HG03280 (cell line): ENCODE data around the gene TMED7.
"Not testable (repeated sequence)": the region's sequence is repeated elsewhere in the genome, so short reads cannot be mapped to it uniquely, and the experiment has no call there.

Experiments
- ATAC-seq: cut with Tn5 transposase; IDR thresholded peaks from one replicate; pipeline ENCODE4 v1.9.1; 2021; ENCODE audit warnings: mild to moderate bottlenecking, moderate library complexity; ENCODE audit not compliant: unreplicated experiment

The TMED7 gene

DNA sequence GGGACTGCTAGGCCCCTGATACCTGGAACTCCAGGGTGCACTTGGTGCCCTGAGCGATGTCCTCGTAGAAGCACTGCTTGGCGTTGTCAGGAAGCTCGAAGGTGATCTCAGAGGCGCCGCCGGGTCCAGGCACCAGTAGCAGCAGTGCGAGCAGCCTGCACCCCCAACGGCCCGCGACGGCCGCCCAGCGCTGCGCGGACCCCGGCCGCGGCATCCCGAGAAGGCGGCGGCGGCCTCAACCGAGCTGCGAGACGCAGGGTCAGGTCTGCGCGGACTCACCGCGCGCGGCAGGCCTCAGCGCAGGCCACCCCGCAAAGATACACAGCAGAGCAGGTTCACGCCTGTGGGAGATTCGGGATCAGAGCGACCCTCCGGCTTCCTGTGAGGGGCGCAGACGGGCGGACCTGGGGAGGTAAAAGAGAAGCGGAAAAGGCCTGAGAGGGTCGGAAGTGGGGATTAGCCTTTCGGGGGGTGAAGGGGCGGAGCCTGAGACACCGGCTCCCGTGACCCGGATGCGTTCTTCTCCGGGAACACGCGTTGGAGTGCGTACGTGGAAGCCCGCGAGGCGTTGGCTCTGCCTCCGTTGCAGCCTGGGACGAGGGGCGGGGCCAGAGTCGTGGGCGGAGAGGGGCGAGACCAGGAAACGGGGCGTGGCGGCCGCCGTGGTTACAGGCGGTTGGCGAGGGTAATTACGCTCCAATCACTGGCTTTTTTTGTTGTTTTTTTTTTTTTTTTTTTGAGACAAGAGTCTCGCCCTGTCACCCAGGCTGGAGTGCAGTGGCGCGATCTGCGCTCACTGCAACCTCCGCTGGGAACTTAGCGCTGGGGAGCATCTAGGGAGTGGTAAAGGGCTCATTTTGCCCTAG, at the start of gene TMED7:
TSS of gene TMED7 (minus strand) at position 458 of the 866 bp plus-strand sequence. CDS start at position 214, 244 bp downstream.
- peak; percentile 90 for ATAC-seq

DNA sequence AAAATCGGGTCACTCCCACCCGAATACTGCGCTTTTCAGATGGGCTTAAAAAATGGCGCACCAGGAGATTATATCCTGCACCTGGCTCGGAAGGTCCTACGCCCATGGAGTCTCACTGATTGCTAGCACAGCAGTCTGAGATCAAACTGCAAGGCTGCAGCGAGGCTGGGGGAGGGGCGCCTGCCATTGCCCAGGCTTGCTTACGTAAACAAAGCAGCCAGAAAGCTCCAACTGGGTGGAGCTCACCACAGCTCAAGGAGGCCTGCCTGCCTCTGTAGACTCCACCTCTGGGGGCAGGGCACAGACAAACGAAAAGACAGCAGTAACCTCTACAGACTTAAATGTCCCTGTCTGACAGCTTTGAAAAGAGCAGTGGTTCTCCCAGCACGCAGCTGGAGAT, 48.9 kb upstream of the TMED7 start:
- ATAC-seq: not testable (repeated sequence)

DNA sequence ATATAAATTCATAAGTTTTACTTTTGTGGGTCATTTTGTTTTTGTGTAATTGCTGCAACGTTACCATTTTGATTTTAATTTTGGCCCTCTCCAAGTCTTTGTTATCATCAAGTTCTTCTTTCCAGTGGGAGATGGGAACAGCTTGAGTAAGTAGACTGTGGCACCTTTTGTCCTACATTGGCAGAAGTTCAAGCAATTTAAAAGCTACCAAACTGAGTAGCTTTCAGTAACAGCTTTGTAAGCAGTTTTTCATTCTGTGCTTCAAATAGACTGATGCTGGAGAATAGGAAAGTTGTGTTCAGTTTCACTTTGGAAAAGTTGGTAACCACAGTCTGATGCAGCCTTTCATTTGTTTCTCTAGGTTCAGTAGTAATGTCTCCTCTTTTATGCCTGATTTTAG, 47.8 kb upstream of the TMED7 start:
- ATAC-seq: no peak

DNA sequence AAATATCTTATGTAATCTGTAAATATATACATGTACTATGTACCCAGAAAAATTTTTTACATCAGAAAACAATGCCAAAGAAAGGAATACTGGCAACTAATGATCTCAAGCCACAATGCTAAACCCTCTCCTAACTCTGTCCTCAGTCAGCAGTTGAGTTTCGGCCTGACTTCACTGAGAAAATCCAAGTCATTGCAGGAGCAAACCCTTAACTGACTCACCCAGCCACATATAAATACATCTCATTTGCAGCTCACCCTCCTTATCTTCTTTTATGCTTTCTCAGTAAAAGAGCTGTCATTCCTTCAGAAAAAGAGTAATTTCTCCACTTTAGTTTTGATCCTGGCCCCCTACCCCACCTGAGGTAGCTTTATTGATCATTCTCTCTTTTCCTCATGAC, 46.1 kb upstream of the TMED7 start:
- ATAC-seq: no peak

DNA sequence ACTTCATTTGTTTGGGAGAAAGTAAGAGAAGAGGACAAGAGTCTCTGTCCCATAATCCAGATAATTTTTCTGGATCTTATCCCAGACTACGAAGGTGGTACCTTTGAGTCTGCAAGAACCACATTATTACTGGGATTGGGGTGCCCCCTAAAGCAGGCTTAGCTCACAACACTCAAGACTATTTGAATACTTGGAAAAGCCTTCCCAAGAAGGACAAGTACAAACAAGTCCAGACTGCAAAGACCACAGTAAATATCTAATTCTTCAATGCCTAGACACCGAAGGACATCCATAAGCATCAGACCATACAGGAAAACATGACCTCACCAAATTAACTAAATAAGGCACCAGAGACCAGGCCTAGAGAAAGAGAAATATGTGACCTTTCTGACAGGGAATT, 40.2 kb upstream of the TMED7 start:
- no peak for ATAC-seq

DNA sequence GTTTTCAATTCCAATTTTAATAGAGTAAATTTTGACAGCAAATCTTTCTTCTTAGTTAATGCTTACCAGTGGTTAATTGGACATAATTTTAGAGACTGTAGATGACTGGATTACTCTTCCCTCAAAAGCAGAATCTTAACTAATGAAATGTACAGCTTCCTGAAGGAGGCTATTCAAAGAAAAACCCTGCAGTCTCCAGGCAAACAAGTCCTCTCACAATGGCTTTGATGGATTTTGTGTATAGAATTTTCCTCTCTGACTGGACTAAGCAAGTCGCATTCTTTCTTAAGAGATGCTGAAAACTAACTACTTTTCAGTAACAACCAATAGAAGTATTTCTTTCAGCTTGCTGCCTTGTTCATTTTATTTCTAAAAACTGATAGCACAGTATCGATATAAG, 35.7 kb upstream of the TMED7 start:
- ATAC-seq: no peak

DNA sequence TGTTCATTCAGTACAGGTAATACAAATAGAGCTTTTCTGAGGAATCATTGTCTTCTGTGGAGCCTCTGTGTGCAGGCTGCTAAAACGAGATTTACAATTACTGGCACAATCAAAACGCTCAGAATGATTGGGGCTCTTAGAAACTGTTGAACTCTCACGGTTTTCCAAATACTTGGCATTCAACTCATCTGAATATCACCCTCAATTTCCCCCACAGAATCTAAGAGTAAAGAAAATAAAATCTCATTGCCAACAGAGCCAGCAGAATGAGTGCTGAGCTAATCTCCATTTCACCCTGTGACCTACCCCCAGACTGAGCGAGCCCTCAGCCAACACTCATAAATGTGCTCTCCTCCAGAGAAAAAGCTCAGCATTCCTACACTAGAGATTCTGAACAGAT, 35.3 kb upstream of the TMED7 start:
- ATAC-seq: no peak

DNA sequence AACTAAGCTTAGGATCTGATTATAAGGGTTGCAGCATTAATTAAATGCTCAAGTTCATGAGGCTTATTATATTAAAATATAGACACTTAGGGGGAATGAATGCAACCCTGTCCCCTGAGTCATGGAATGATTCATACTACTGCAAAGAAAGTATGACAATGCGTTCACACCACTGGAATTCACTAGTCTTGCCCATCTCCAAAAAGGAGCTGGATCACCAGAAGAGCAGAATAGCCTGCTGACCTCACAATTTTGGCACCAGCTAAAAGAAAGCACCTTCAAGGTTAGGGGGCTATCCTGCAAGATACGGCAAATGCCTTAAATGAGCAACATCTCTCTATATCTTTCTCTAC, 32.0 kb upstream of the TMED7 start:
- ATAC-seq: no peak

DNA sequence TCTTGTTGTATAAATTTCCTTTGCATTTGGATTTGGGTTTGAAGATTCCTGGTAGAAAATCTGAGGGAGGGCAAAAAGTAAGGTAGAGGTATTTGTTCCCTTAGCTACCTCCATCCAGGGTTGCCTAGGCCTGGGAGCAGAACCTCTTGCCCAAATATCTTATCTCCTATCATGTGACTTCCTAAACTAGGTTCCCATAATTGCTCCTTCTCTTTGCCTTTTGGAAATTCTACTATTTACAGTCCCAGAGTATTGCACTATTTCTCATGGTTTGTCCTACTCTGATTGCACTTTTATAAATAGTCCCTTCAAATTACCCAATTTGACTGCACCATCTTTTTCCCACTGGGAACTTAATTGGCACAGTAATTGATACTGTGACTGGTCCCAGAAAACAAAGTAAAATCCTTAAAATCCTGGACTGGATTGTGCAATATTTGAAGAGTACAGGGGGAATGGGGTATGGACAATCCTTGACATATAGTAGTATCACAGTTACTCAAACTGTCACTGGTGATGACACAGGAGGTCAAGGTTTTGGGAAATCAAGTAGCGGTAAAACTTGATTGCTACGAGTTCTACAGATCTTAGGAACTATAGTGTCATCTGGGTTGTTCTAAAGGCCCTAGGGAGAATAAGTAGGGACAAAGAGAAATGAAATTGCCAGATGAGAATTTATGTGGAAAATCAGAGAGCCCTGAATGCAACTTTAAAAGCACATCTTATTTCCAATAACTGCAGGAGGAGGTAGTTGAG, 31.5 kb upstream of the TMED7 start:
- no peak for ATAC-seq

DNA sequence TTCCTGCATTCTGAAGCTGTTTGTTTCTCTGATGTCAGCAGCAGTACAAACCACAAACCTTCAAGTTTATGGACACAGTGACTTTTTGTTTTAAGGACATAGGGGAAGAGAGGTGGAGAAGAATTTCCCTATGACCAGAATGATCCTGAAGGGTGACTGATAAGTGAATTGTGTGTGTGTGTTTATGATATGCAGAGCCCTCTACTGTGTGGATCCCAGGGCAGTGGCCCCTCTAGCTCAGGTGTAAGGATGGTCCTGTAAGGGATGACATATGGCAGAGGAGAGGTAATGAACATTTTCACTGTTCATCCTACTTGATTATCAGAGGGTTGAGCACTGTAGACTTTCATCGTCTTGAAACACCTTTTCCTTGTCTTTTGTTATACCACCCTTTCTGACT, 30.6 kb upstream of the TMED7 start:
- ATAC-seq: no peak

DNA sequence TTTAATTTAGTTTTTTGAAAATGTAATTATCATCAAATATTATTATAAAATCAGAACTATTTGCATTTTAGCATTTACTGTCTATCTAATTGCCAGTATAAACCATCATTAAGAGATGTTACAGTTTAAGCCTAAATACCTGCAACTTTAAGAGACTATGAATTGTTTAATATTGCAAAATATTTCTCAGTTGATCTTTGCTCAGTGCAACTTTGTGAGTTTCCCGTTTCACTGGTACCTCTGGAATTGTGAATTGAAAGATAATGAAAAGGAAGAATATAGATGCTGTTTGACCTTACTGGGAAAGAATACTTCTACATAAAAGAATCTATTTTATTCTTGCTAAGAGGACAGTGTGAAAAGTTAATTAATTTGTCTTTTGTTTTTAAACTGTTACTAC, 30.2 kb upstream of the TMED7 start:
- ATAC-seq: no peak

DNA sequence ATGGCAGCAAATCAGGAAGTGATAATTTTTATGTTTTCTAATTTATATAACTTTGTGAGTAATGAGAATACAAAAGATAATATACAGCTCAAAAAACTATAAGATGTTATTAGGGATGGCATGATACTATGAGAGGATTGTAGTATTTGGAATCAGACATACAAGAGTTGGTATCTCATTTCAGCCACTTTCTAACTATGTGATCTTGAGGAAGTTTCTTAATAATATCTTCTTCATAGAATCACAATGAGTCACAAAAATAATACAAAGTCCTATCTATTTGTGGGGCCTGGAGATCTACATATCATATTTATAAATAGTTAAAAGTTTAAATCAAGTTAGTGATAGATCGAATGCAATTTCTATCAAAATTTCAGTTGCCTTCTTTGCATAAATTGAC, 23.7 kb upstream of the TMED7 start:
- ATAC-seq: no peak

DNA sequence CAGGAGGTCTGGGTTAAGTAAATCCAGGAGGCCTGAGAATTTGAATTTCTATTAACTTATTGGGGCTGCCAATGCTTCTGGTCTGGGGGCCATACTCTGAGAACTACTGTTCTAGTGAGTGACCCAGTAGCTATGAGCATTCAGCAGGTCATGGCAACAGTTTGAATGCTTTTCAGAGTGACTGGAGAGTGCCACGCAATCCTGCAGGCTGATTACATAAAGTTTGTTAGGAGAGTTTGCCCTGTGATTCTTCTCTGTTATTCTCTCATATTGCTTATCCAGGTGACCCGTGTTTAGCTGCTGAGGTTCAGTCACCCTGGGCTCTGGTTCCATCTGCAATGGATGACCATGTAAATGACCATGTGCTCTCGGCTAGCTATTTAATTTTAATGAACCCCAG, 22.2 kb upstream of the TMED7 start:
- ATAC-seq: no peak

DNA sequence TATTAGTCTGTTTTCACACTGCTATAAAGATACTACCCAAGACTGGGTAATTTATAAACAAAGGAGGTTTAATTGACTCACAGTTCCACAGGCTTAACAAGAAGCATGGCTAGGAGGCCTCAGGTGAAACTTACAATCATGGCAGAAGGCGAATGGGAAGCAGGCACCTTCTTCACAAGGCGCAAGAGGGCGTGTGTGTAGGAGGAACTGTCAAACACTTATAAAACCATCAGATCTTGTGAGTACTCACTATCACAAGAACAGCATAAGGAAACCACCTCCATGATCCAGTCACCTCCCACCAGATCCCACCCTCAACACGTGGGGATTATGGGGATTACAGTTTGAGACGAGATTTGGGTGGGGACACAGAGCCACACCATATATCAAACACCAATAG, 19.6 kb upstream of the TMED7 start:
- not testable (repeated sequence) for ATAC-seq

DNA sequence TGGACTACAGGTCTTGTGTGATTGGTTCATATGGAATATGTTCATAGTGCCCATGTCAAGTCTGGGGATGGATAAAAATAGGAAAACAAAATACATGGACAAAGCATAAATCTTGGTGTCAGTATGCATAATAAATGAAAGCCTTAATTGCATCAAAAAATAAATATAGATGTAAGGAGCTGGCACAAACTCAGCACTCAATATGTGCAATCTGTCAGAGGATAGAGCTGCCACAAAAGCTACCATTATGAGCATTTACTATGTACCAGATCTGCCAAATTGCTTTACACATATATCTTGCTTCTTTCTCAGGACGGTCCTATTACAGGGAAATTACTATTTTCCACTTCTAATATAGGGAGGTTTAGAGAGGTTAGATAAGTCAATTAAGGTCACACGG, 18.2 kb upstream of the TMED7 start:
- no peak for ATAC-seq

DNA sequence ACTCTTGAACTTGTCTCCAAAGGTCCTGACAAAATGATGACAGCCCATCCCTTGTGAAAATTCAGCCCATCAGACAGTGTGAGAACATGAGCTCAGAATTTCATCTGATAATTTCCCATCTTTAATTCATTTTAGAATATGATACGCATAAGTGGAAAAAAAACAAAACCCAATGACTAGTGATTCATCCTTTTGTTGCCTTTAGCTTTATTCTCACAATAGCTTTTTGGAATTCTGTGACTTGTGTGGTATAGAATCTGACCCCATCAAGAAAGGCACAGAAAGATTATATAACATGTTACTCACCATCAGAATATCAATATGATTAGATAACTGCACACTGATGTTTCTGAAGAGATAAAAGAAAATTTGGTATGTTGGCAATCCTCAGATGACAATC, 16.1 kb upstream of the TMED7 start:
- ATAC-seq: no peak

DNA sequence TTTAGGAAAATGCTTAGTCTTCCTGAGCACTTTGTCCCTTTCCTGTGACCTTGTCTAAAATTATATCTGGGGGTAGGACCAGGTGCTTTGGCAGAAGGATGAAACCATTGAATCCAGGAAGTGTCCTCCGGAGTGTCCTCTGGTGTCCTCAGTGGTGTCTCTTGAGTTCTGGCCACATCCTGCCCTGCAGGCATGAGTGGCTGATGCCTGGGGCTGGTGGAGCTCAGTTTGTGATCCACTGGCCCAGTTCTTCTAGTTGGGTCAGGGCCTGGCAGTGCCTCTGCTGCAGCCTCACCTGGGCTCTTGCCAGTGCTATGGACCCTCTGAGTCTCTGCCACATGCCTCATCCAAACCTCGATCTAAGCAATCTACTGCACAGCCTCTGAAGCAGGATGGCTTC, 14.4 kb upstream of the TMED7 start:
- ATAC-seq: no peak

DNA sequence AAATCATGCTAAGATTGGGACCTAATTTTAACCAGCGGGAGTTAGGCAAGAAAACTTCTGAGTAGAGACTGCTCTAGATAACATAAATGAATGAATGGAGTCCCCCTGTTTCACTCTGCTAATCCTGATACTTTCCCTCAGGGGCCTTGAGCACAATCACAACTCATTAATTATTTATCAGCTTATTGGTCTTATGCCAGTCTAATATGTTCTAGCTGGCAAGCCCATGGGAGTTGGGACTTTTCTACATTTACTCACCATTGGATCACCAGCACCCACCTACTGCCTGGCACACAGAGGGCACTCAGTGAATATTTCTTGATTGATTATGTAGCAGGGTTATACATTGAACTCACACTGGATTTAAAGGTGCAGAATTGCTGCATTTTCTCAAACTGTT, 13.5 kb upstream of the TMED7 start:
- no peak for ATAC-seq

DNA sequence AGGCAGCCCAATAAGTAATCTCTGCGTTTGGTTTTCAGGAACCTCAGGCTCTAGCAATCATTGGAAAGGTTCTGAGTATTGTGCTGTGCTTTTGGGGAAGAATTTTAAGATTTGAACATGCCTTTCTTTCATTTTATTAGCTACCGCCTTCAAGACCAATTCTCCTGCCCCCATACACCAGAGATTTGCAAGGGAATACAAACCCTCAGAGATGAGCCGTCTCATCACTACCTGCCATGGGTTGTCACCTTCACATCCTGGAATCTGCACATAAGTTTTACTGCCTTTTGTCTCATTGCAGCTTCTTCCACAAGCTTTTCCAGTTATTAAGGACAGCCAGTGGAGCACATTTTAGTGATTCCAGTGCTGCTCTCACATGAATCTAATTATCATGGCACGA, 11.7 kb upstream of the TMED7 start:
- no peak for ATAC-seq

DNA sequence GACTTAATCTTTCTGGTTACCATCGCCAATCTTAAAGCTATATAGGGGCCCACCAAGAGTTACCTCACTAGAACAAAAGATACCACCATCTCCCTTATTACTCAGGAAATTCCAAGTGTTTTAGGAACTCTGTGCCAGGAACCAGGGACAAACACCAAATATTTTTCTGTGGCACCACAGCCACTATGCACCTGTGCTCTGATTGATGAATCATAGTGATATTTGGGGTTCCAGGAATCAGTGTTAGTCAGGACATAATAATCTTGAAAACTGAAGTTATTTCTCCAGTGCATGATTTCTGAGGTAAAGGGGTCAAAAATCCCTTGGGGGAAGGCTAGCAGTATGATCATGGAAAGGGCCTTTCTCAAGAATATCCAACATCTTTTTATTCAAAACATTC, 10.2 kb upstream of the TMED7 start:
- ATAC-seq: no peak

DNA sequence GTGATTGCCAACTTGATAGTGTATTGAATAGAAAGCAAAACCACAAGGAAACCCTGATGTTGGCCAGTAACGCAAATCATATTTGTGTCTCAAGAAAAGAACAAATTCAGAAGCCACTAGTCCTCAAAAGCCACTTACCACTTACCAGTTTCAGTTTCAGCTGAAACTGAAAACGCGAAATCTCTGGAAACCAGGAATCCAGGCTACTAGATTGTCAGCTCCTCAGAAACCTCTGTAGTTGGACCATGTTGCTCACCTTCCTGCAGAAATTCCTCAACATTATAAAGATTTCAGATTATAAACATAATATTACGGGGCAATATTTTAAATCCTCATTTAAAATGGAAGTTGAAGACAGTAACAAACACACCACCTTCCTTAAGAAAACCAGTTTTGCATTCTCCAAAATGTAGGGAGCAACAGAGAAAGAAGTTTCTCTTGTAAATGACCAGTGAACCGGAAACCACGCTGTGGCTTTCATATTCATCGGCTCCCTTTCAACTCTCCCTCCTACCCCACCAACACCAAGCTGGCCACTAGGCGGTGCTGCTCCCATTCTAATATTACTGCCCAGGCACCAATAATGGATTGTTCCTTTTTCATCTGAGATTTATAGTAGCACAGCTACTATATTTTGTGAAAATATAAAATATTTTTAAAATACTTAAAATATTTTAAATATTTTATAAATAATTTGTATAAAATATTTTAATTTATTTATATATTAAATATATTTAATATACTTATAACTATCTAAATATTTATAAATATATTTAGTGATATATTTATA, 8.7 kb upstream of the TMED7 start:
- peak; percentile 75 for ATAC-seq

DNA sequence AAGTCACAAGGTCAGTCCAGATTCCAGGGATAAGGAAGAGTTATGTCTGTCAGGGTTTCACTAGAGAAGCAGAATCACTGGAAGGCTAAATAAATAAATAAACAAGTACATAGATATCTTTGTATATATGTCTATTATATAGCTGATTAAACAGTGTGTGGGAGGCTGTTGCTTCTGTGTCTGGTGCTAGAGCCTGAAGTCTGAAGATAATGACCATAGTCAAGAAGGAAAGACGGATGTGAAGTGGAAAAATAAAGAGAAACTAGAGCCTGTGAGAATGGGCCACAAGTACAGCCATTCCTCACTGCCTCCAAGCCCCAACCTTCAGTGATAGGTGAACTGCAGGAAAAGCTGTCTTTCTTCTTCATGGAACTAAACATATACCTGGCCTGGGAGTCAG, 4.1 kb upstream of the TMED7 start:
- ATAC-seq: no peak
